HEK293 (cell line): ENCODE data around the gene SMAGP.
A peak's percentile ranks its signal among the peaks of the same experiment; 100 is the strongest.

Experiments used
- CTCF ChIA-PET: fragments of 350-600 bp; formaldehyde crosslinking; extraction: SDS; loops from one replicate; lab custom pipeline; 2021; ENCODE audit warnings: antibody characterized with exemption; lab: Yijun Ruan, JAX
- POLR2A ChIA-PET: fragments of 300-600 bp; formaldehyde crosslinking; extraction: SDS; loops from one replicate; lab custom pipeline; 2020; ENCODE audit warnings: antibody characterized with exemption, inconsistent platforms; lab: Yijun Ruan, JAX
- H3K27ac ChIP-seq: fragments of 200-500 bp; sonication (Bioruptor generic); 2 replicates; pipeline ENCODE4 v1.5.1; 2014; ENCODE audit warnings: low read depth, low read length, control low read depth, inconsistent platforms; ENCODE audit errors: extremely low read depth
- H3K36me3 ChIP-seq, 2 experiments: fragments of 200-500 bp in 1 of 2; sonication (Bioruptor generic) in 1 of 2; 1 replicate in 1 of 2; 2 replicates in 1 of 2; pipeline ENCODE4 v1.5.1; 2014 to 2017; ENCODE audit warnings: inconsistent platforms in 2 of 2, low read length in 2 of 2; ENCODE audit not compliant: control insufficient read depth in 2 of 2, insufficient read depth in 1 of 2
- H3K4me1 ChIP-seq: fragments of 200-500 bp; sonication (Bioruptor generic); 2 replicates; pipeline ENCODE4 v1.5.1; 2014; ENCODE audit warnings: mild to moderate bottlenecking, low read length, inconsistent platforms; ENCODE audit not compliant: control insufficient read depth, insufficient read depth
- H3K4me3 ChIP-seq: 2 replicates; pipeline ENCODE4 v1.5.1; 2011; ENCODE audit warnings: low read depth, mild to moderate bottlenecking, control low read depth, low read length, moderate library complexity
- H3K9me3 ChIP-seq: fragments of 200-500 bp; sonication (Bioruptor generic); 2 replicates; pipeline ENCODE4 v1.5.1; 2014; ENCODE audit warnings: low read depth, low read length, inconsistent platforms; ENCODE audit not compliant: control insufficient read depth, insufficient read depth
- GLIS1 ChIP-seq: fragments of 450-650 bp; formaldehyde crosslinking; IDR thresholded peaks from 2 replicates; pipeline ENCODE4 v1.5.1; 2016; ENCODE audit warnings: missing biosample characterization, missing genetic modification characterization
- HOXA7 ChIP-seq: sonication (generic); formaldehyde crosslinking; IDR thresholded peaks from 2 replicates; pipeline ENCODE4 v1.8.1; 2022; ENCODE audit warnings: missing genetic modification reagents, borderline replicate concordance
- IKZF3 ChIP-seq: fragments of 450-650 bp; IDR thresholded peaks from 2 replicates; pipeline ENCODE4 v1.5.0; 2018; ENCODE audit warnings: missing biosample characterization, mild to moderate bottlenecking, missing genetic modification characterization, moderate library complexity
- PRDM1 ChIP-seq: fragments of 450-650 bp; formaldehyde crosslinking; IDR thresholded peaks from 2 replicates; pipeline ENCODE4; 2016; ENCODE audit warnings: missing biosample characterization, missing genetic modification characterization
- SCRT2 ChIP-seq: fragments of 450-650 bp; formaldehyde crosslinking; IDR thresholded peaks from 2 replicates; pipeline ENCODE4 v1.5.1; 2016; ENCODE audit warnings: missing biosample characterization, missing genetic modification characterization
- SP3 ChIP-seq: fragments of 450-650 bp; formaldehyde crosslinking; IDR thresholded peaks from 2 replicates; pipeline ENCODE4 v1.5.1; 2016; ENCODE audit warnings: missing biosample characterization, missing genetic modification characterization
- WT1 ChIP-seq: fragments of 450-650 bp; formaldehyde crosslinking; IDR thresholded peaks from 2 replicates; pipeline ENCODE4 v1.5.1; 2016; ENCODE audit warnings: missing biosample characterization, missing genetic modification characterization
- ZFHX2 ChIP-seq: fragments of 450-650 bp; formaldehyde crosslinking; conservative IDR thresholded peaks from 2 replicates; pipeline ENCODE4 v1.5.1; 2016; ENCODE audit warnings: missing biosample characterization, missing genetic modification characterization
- ZNF121 ChIP-seq: fragments of 450-650 bp; formaldehyde crosslinking; IDR thresholded peaks from 2 replicates; pipeline ENCODE4 v1.5.1; 2016; ENCODE audit warnings: missing biosample characterization, missing genetic modification characterization
- ZNF48 ChIP-seq: fragments of 450-650 bp; formaldehyde crosslinking; IDR thresholded peaks from 2 replicates; pipeline ENCODE4 v1.5.1; 2016; ENCODE audit warnings: missing biosample characterization, missing genetic modification characterization
- ZNF629 ChIP-seq: fragments of 450-650 bp; formaldehyde crosslinking; IDR thresholded peaks from 2 replicates; pipeline ENCODE4 v1.5.1; 2017; ENCODE audit warnings: missing biosample characterization, missing genetic modification characterization
- ZNF747 ChIP-seq: fragments of 450-650 bp; formaldehyde crosslinking; IDR thresholded peaks from 2 replicates; pipeline ENCODE4 v1.5.1; 2016; ENCODE audit warnings: missing biosample characterization, missing genetic modification characterization
- ZNF792 ChIP-seq: fragments of 450-650 bp; formaldehyde crosslinking; IDR thresholded peaks from 2 replicates; pipeline ENCODE4 v1.5.1; 2016; ENCODE audit warnings: missing biosample characterization, missing genetic modification characterization
- ZNF843 ChIP-seq: fragments of 450-650 bp; formaldehyde crosslinking; IDR thresholded peaks from 2 replicates; pipeline ENCODE4 v1.5.1; 2016; ENCODE audit warnings: missing biosample characterization, missing genetic modification characterization
- TF ChIP-seq, protein P1 (sequence below): fragments of 450-650 bp; formaldehyde crosslinking; IDR thresholded peaks from 2 replicates; pipeline ENCODE4 v1.5.1; 2016; ENCODE audit warnings: missing biosample characterization, missing genetic modification characterization, borderline replicate concordance
- TF ChIP-seq, protein P2 (sequence below): fragments of 450-650 bp; formaldehyde crosslinking; IDR thresholded peaks from 2 replicates; pipeline ENCODE4 v1.5.1; 2016; ENCODE audit warnings: missing biosample characterization, missing genetic modification characterization
- TF ChIP-seq, protein P3 (sequence below): fragments of 450-650 bp; formaldehyde crosslinking; IDR thresholded peaks from 2 replicates; pipeline ENCODE4 v1.5.1; 2016; ENCODE audit warnings: missing biosample characterization, missing genetic modification characterization
- TF ChIP-seq, protein P4 (sequence below): fragments of 450-650 bp; formaldehyde crosslinking; IDR thresholded peaks from 2 replicates; pipeline ENCODE4 v1.5.1; 2016; ENCODE audit warnings: missing biosample characterization, missing genetic modification characterization
- TF ChIP-seq, protein P5 (sequence below): fragments of 450-650 bp; formaldehyde crosslinking; IDR thresholded peaks from 2 replicates; pipeline ENCODE4 v1.5.1; 2017; ENCODE audit warnings: missing biosample characterization, missing genetic modification characterization
- TF ChIP-seq, protein P6 (sequence below): fragments of 450-650 bp; formaldehyde crosslinking; IDR thresholded peaks from 2 replicates; pipeline ENCODE4 v1.5.1; 2016; ENCODE audit warnings: missing biosample characterization, missing genetic modification characterization

SMAGP gene

DNA sequence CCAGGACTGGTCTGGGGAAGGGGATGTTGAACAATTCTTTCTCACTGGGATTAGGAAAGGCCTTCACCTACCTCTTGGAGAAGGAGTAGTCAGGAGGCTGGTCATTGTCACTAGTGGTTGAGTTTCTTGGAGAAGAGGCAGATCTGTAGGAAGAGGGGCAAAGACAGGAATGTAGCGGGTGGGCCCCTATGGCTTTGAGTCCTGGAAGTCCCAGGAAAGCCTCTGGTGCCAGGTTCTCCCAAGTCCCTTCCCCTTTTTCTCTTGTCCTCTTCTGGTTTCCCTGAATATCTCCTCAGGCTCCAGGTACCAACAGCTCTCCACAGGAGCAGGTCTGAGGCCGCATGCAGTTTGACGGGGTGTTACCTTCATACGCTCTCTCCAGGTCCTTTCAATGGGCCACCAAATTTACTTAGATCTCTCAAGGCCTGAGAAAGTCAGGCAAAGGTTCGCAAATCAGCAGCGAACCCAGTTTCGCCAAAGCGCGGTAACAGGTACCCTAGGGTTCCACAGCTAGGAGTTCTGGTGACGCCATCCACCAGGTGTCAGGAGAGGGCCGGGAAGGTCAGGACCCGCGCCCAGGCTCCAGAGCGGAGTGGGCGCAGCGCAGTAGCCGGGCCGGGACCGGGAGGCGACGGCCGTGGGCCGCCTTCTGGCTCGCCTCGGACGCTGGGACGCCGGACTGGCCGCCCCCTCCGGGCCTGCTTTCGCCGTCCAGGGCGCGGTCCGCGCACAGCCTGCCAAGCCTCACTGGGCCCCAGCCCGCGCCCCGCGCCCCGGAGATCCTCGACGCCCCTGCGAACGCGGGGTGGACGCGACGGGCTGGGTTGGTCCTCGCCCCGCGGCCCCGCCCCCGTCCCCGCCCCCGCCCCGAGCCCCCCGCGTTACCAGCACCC lies 795 bp downstream of the SMAGP start (continued):
- TF ChIP-seq SCRT2 (peak; percentile 33; the same call in 1 of the 2 replicates), ZNF48 (tag by site-specific recombination) (no peak), ZNF629 (no peak), ZFHX2 (tag by site-specific recombination) (no peak)
- TF ChIP-seq, protein P1, sequence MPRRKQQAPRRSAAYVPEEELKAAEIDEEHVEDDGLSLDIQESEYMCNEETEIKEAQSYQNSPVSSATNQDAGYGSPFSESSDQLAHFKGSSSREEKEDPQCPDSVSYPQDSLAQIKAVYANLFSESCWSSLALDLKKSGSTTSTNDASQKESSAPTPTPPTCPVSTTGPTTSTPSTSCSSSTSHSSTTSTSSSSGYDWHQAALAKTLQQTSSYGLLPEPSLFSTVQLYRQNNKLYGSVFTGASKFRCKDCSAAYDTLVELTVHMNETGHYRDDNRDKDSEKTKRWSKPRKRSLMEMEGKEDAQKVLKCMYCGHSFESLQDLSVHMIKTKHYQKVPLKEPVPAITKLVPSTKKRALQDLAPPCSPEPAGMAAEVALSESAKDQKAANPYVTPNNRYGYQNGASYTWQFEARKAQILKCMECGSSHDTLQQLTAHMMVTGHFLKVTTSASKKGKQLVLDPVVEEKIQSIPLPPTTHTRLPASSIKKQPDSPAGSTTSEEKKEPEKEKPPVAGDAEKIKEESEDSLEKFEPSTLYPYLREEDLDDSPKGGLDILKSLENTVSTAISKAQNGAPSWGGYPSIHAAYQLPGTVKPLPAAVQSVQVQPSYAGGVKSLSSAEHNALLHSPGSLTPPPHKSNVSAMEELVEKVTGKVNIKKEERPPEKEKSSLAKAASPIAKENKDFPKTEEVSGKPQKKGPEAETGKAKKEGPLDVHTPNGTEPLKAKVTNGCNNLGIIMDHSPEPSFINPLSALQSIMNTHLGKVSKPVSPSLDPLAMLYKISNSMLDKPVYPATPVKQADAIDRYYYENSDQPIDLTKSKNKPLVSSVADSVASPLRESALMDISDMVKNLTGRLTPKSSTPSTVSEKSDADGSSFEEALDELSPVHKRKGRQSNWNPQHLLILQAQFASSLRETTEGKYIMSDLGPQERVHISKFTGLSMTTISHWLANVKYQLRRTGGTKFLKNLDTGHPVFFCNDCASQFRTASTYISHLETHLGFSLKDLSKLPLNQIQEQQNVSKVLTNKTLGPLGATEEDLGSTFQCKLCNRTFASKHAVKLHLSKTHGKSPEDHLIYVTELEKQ (tag by site-specific recombination), result no peak
- TF ChIP-seq, protein P2, sequence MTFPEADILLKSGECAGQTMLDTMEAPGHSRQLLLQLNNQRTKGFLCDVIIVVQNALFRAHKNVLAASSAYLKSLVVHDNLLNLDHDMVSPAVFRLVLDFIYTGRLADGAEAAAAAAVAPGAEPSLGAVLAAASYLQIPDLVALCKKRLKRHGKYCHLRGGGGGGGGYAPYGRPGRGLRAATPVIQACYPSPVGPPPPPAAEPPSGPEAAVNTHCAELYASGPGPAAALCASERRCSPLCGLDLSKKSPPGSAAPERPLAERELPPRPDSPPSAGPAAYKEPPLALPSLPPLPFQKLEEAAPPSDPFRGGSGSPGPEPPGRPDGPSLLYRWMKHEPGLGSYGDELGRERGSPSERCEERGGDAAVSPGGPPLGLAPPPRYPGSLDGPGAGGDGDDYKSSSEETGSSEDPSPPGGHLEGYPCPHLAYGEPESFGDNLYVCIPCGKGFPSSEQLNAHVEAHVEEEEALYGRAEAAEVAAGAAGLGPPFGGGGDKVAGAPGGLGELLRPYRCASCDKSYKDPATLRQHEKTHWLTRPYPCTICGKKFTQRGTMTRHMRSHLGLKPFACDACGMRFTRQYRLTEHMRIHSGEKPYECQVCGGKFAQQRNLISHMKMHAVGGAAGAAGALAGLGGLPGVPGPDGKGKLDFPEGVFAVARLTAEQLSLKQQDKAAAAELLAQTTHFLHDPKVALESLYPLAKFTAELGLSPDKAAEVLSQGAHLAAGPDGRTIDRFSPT (tag by site-specific recombination), result no peak

DNA sequence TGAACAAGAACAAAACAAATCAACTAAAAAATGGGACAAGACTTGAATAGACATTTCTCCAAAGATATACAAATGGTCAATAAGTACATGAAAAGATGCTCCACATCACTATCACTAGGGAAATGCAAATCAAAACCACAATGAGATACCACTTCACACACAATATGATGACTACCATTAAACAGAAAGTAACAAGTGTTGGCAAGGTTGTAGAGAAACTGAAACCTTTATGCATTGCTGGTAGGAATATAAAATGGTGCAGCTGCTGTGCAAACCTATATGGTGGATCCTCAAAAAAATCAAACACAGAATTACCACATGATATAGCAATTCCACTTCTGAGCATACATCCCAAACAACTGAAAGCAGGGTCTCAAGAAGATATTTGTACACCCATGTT lies 5.2 kb downstream of the SMAGP start:
- no peaks in the 10 kb centered on the region for H3K36me3 ChIP-seq
- TF ChIP-seq, protein P3, sequence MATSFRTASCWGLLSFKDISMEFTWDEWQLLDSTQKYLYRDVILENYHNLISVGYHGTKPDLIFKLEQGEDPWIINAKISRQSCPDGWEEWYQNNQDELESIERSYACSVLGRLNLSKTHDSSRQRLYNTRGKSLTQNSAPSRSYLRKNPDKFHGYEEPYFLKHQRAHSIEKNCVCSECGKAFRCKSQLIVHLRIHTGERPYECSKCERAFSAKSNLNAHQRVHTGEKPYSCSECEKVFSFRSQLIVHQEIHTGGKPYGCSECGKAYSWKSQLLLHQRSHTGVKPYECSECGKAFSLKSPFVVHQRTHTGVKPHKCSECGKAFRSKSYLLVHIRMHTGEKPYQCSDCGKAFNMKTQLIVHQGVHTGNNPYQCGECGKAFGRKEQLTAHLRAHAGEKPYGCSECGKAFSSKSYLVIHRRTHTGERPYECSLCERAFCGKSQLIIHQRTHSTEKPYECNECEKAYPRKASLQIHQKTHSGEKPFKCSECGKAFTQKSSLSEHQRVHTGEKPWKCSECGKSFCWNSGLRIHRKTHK (tag by site-specific recombination), result no peak
- no peak for TF ChIP-seq ZNF747
- 0 out of 2 replicates have a peak, but pooled peaks have one; percentile 26 for TF ChIP-seq PRDM1 (tag by site-specific recombination)
- TF ChIP-seq IKZF3 (tag by site-specific recombination), result no peak
- TF ChIP-seq, all 188 proteins: peak for 1

DNA sequence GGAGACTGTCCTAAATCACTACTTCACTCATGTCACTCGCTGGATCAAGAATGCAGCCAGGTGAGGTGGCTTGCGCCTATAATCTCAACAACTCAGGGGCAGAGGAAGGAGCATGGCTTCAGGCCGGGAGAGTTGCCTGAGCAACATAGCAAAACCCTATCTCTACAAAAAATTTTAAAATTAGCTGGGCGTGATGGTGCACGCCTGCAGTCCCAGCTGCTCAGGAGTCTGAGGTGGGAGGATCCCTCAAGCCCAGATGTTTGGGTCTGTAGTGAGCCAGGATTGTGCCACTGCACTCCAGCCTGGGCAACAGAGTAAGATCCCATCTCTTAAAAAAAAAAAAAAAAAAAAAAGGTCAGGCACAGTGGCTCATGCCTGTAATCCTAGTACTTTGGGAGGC lies 5.9 kb downstream of the SMAGP start:
- H3K9me3 ChIP-seq, result no peaks in the 10 kb centered on the region
- no peak overlapping the region for H3K27ac ChIP-seq
- CTCF ChIA-PET, result interaction anchor here (0.6 to 1.1 kb wide), 3 partner anchors 17 to 77 kb away, joined by 3 to 4 read pairs (median 3); no protein-coding TSS in a partner anchor
- POLR2A ChIA-PET, result interaction anchor here (0.7 kb wide), 1 partner anchor 22 kb away, joined by 3 read pairs; no protein-coding TSS in a partner anchor
- no peak overlapping the region for H3K4me3 ChIP-seq
- no peaks in the 10 kb centered on the region for H3K4me1 ChIP-seq
- H3K36me3 ChIP-seq, result no peaks in the 10 kb centered on the region
- TF ChIP-seq HOXA7 (CRISPR knock-in tag) (no peak), ZNF792 (tag by site-specific recombination) (no peak), GLIS1 (tag by site-specific recombination) (no peak), SP3 (tag by site-specific recombination) (no peak), ZNF843 (tag by site-specific recombination) (no peak), ZFHX2 (tag by site-specific recombination) (no peak), WT1 (tag by site-specific recombination) (no peak), ZNF121 (0 out of 2 replicates have a peak, but pooled peaks have one; percentile 38)
- TF ChIP-seq, protein P4, sequence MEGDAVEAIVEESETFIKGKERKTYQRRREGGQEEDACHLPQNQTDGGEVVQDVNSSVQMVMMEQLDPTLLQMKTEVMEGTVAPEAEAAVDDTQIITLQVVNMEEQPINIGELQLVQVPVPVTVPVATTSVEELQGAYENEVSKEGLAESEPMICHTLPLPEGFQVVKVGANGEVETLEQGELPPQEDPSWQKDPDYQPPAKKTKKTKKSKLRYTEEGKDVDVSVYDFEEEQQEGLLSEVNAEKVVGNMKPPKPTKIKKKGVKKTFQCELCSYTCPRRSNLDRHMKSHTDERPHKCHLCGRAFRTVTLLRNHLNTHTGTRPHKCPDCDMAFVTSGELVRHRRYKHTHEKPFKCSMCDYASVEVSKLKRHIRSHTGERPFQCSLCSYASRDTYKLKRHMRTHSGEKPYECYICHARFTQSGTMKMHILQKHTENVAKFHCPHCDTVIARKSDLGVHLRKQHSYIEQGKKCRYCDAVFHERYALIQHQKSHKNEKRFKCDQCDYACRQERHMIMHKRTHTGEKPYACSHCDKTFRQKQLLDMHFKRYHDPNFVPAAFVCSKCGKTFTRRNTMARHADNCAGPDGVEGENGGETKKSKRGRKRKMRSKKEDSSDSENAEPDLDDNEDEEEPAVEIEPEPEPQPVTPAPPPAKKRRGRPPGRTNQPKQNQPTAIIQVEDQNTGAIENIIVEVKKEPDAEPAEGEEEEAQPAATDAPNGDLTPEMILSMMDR (tag by site-specific recombination), result no peak
- TF ChIP-seq, protein P5, sequence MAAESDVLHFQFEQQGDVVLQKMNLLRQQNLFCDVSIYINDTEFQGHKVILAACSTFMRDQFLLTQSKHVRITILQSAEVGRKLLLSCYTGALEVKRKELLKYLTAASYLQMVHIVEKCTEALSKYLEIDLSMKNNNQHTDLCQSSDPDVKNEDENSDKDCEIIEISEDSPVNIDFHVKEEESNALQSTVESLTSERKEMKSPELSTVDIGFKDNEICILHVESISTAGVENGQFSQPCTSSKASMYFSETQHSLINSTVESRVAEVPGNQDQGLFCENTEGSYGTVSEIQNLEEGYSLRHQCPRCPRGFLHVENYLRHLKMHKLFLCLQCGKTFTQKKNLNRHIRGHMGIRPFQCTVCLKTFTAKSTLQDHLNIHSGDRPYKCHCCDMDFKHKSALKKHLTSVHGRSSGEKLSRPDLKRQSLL (tag by site-specific recombination), result no peak
- TF ChIP-seq, protein P6, sequence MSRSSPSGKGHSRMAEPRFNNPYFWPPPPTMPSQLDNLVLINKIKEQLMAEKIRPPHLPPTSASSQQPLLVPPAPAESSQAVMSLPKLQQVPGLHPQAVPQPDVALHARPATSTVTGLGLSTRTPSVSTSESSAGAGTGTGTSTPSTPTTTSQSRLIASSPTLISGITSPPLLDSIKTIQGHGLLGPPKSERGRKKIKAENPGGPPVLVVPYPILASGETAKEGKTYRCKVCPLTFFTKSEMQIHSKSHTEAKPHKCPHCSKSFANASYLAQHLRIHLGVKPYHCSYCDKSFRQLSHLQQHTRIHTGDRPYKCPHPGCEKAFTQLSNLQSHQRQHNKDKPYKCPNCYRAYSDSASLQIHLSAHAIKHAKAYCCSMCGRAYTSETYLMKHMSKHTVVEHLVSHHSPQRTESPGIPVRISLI, result 0 out of 2 replicates have a peak, but pooled peaks have one; percentile 17

More for the DNA sequence above, 5.2 kb downstream of the SMAGP start:
- no peaks in the 10 kb centered on the region for H3K9me3 ChIP-seq
- ChIA-PET POLR2A (interaction anchor here (0.7 kb wide), 1 partner anchor 21 kb away, joined by 3 read pairs; no protein-coding TSS in a partner anchor), CTCF (interaction anchor here (0.7 kb wide), 1 partner anchor 16 kb away, joined by 3 read pairs; no protein-coding TSS in a partner anchor)
- no peak overlapping the region for H3K27ac ChIP-seq
- H3K4me3 ChIP-seq, result no peak overlapping the region
- H3K4me1 ChIP-seq, result no peaks in the 10 kb centered on the region
